GM19035 (cell line): ENCODE results near the gene HYLS1.

Experiments
- ATAC-seq: cut with Tn5 transposase; IDR thresholded peaks from one replicate; pipeline ENCODE4 v1.9.1; 2021; ENCODE audit not compliant: unreplicated experiment

The HYLS1 gene

DNA sequence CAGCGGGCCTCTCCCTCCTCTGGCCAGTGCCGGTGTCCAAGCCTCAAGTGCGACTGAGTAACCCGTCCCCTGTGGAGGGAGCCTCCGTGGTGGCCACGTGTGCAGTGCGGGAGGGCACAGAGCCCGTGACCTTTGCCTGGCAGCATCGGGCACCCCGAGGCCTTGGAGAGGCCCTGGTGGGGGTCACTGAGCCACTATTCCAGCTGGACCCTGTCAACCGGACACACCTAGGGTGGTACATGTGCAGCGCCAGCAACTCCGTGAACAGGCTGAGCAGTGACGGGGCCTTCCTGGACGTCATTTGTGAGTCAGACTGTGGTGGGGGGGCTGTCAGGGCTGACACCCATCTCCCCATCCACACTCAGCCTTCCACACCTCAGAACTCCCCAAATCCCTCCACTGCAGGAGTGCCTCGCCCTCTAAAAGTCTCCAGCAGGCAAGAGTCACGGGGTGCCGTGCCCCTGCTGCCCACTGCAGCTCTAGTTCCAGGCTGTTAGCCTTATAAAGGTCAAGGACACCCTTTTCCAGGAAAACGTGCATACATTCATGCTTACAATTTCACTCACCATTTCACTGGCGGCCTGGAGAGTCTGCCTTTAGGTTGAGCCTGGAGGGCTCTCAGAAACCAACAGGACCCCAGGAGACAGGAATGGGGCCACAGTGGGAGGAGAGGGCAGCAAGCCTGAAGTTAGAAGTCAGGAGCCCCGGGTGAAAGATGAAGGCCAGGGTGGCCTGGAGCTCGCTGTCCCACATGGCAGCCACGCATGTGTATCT lies 61.0 kb downstream of the HYLS1 start:
- no peak for ATAC-seq

DNA sequence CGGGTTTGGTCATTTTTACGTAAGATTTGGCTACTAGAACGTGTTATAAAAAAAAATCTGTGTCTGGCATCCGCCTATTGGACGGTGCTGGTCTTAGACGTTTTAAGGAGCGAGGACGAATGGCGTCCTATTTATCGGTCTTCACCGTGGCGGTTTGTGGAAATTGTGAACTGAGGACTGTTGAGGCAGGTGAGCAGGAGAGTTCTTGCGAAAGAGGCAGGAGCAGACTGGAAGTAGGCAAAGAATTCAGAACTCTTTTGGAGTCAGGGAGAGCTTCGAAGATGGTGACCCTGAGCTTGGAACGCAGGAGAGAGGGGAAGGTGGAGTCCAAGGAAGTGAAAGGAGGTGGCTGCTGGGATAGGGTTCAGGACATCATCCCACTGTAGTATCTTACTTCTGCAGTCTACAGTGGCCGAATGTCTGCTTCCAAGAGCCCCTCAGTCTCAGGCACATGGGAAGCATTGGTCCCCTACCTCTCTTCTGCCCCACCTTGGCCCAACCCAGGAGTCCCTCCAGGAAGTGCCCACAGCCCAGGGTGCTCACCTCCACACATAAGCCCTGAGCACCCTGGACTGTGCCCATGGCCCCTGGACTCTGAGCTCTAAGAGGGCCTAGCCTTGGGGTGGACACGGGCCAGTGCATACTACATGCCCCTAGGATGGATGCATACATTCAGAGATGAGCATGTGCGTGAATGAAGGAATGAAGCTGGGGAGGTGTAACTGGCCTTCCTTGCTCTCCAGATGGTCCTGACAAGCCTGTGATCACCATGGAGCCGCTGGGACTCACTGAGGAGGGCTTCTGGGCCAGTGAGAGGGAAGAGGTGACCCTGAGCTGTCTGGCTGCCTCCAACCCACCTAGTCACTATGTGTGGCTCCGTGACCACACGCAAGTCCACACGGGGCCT lies 62.1 kb downstream of the HYLS1 start:
- no peak for ATAC-seq

DNA sequence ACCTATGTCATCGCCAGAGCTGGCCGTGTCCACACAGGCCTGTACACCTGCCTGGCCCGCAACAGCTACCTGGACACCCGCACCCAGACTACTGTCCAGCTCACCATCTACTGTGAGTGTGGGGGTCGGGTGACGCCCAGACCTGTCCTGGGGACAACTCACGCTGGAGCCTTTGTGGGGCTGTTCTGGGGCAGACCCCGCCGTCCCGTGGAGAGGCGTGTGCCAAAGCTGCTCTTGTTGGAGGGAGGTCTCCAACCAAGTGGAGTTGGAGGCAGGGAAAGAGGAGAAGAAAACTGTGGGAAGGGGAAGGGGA lies 62.7 kb downstream of the HYLS1 start:
- ATAC-seq: no peak
